Prostate gland (tissue), 2 donors: Measurements from ENCODE around the gene MTHFR. TPM values are rescaled to one million over a fixed set of nuclear protein-coding genes. Genes with fewer than 3 reads are reported as not detected.
"Not testable (repeated sequence)": the region's sequence is repeated elsewhere in the genome, so short reads cannot be mapped to it uniquely, and the experiment has no call there.

ENCODE experiments used
- DNase-seq: peaks from one replicate; pipeline ENCODE4 v3.0.0-alpha.2; 2019; ENCODE audit warnings: low spot score
- H3K27ac ChIP-seq, 2 donors: fragments of 200-600 bp; sonication (generic); 2 replicates each; pipeline ENCODE4 v1.5.1; 2017 to 2019
- H3K27me3 ChIP-seq: fragments of 200-600 bp; sonication (generic); replicated peaks from 2 replicates; pipeline ENCODE4 v1.5.1; 2019; ENCODE audit not compliant: insufficient read depth
- H3K36me3 ChIP-seq, 2 donors: fragments of 200-600 bp; sonication (generic); 1 replicate in 1 of 2; 2 replicates in 1 of 2; pipeline versions ENCODE4 v1.5.1 to v1.8.1; 2017 to 2019
- H3K4me1 ChIP-seq: fragments of 200-600 bp; sonication (generic); replicated peaks from 2 replicates; pipeline ENCODE4 v1.5.1; 2019
- H3K4me3 ChIP-seq, 2 donors: fragments of 200-600 bp; sonication (generic); 2 replicates each; pipeline ENCODE4 v1.5.1; 2017 to 2019
- H3K9me3 ChIP-seq: fragments of 200-600 bp; sonication (generic); 2 replicates; pipeline ENCODE4 v1.5.1; 2017
- CTCF ChIP-seq, 4 experiments: fragments of 200-600 bp in 2 of 4; fragments of 450-650 bp in 2 of 4; sonication (generic) in 2 of 4; IDR thresholded peaks; 1 replicate in 3 of 4; 2 replicates in 1 of 4; pipeline ENCODE4 v1.5.1; 2016 to 2019; ENCODE audit warnings: antibody characterized with exemption in 4 of 4, mild to moderate bottlenecking in 2 of 4, moderate library complexity in 2 of 4
- POLR2A ChIP-seq: fragments of 450-650 bp; IDR thresholded peaks from one replicate; pipeline ENCODE4 v1.6.1; 2016; ENCODE audit warnings: antibody characterized with exemption, mild to moderate bottlenecking
- POLR2AphosphoS5 ChIP-seq: sonication (generic); formaldehyde crosslinking; IDR thresholded peaks from one replicate; pipeline ENCODE4 v1.6.1; 2017; ENCODE audit warnings: antibody characterized with exemption
- WGBS: methylation state at CpG from one replicate; pipeline ENCODE4 v1.1.5; 2018; 5-methylcytosine and 5-hydroxymethylcytosine counted together
- intact Hi-C: fragments of 100-400 bp; cut with DNase I; formaldehyde crosslinking; loops from one replicate; pipeline ENCODE4 v1.14.2; 2022
- total RNA-seq, 2 donors: library from RNA; depleted of rRNA; stranded (reverse); fragments of >200 nt; gene quantifications; one replicate each; pipeline ENCODE4 v1.1.0, GENCODE V29; 2016

The MTHFR gene
- total RNA-seq, 2 donors from 2014 or later: 27.6 to 75.0 TPM

GRCh38 chr1:11806307-11806936 is 658 bp upstream of the MTHFR start:
- TF ChIP-seq POLR2AphosphoS5 (no peak), POLR2A (peak; percentile 42)
- H3K9me3 ChIP-seq: no peaks in the 10 kb centered on the region
- H3K4me3 ChIP-seq: peak overlapping the region; percentile 66 to 70
- intact Hi-C loops: no loop called here
- no peak for DNase-seq
- no peaks in the 10 kb centered on the region for H3K36me3 ChIP-seq
- H3K4me1 ChIP-seq: peaks cover 22% of the 10 kb centered on the region
- no peaks in the 10 kb centered on the region for H3K27me3 ChIP-seq
- peak overlapping the region; percentile 90 to 97 for H3K27ac ChIP-seq
- under 1% methylated on average over 20 of the region's 20 CpGs for WGBS

- Histone ChIP-seq H3K27me3 (no peaks in the 10 kb centered on the region), H3K9me3 (no peaks in the 10 kb centered on the region), H3K4me3 (peak overlapping the region; percentile 66 to 70), H3K36me3 (peaks cover 0 to 3% of the 10 kb centered on the region in 2 donors), H3K4me1 (peaks cover 22% of the 10 kb centered on the region), H3K27ac (peak overlapping the region; percentile 90 to 97)
- peak; percentile 53 for DNase-seq
- 1% methylated on average over 17 of the region's 17 CpGs for WGBS
- TF ChIP-seq CTCF (IDR thresholded peaks at IDR 0.05) (no peak), POLR2AphosphoS5 (no peak), POLR2A (no peak)
- intact Hi-C loops: loop anchor here (5.0 kb wide), 2 partner anchors 68 to 148 kb away; partner anchors contain the start of gene AGTRAP
Measured at GRCh38 chr1:11804666-11805421, 920 bp downstream of the MTHFR start.

- intact Hi-C loops: loop anchor here (5.0 kb wide), 2 partner anchors 67 to 147 kb away; partner anchors contain the start of gene AGTRAP
- 72% methylated on average over 9 of the region's 9 CpGs for WGBS
- H3K4me1 ChIP-seq: peaks cover 22% of the 10 kb centered on the region
- not testable (repeated sequence) for H3K9me3 ChIP-seq, H3K36me3 ChIP-seq, H3K27me3 ChIP-seq, DNase-seq
- peak overlapping the region; percentile 90 to 97 for H3K27ac ChIP-seq
- H3K4me3 ChIP-seq: peak overlapping the region in 1 of 2 donors; percentile 66
Measured at GRCh38 chr1:11803924-11804665, 1.7 kb downstream of the MTHFR start.

GRCh38 chr1:11802973-11803885 is 2.5 kb downstream of the MTHFR start:
- peaks cover 22% of the 10 kb centered on the region for H3K4me1 ChIP-seq
- H3K27ac ChIP-seq: peak overlapping the region; percentile 90 to 97
- WGBS: 5% methylated on average over 27 of the region's 28 CpGs
- peak in 1 of 4 experiments; percentile 5 for TF ChIP-seq CTCF (IDR thresholded peaks at IDR 0.05)
- TF ChIP-seq POLR2A: peak; percentile 91
- TF ChIP-seq POLR2AphosphoS5: peak; percentile 87
- DNase-seq: peak; percentile 86
- peaks cover 0 to 3% of the 10 kb centered on the region in 2 donors for H3K36me3 ChIP-seq
- no peaks in the 10 kb centered on the region for H3K9me3 ChIP-seq
- peak overlapping the region; percentile 28 to 38 for H3K4me3 ChIP-seq
- no peaks in the 10 kb centered on the region for H3K27me3 ChIP-seq
- intact Hi-C loops: loop anchor here (5.0 kb wide), 2 partner anchors 66 to 146 kb away; partner anchors contain the start of gene AGTRAP

GRCh38 chr1:11802616-11802972 is 3.2 kb downstream of the MTHFR start:
- Histone ChIP-seq H3K4me3 (peak overlapping the region; percentile 28 to 38), H3K27ac (peak overlapping the region; percentile 90 to 97), H3K9me3 (no peaks in the 10 kb centered on the region), H3K36me3 (peaks cover 0 to 3% of the 10 kb centered on the region in 2 donors), H3K27me3 (no peaks in the 10 kb centered on the region), H3K4me1 (peaks cover 22% of the 10 kb centered on the region)
- intact Hi-C loops: loop anchor here (5.0 kb wide), 2 partner anchors 65 to 145 kb away; partner anchors contain the start of gene AGTRAP
- no peak for DNase-seq
- TF ChIP-seq POLR2AphosphoS5 (no peak), CTCF (IDR thresholded peaks at IDR 0.05) (no peak), POLR2A (no peak)
- WGBS: 32% methylated on average over 6 of the region's 6 CpGs
